ENCODE measurements around the gene SUSD2. TPM values are rescaled to one million over a fixed set of nuclear protein-coding genes. Genes with fewer than 3 reads are reported as not detected.

Gene SUSD2
- total RNA-seq, 4 donors from 2014 or later = 0.82 to 2.4 (median 2.0) TPM

DNA sequence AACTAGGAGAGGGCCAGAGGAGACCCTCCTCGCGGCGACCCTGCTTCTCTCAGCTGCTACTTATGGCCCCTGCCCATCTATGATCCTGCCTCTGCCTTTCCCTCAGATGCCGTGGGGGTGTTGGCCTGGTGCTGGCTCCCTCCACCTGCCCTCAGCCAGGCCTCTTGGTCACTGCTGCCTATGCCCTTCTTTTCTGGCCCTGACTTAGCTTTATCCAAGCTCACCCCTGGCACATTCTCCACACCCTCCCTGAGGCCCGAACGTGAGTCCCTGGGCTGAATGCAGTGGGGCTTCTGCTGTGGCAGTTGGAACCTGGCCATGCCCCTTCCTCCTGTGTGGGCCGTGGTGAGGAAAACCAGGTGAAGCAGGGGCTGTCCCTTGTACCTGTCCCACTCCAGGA lies 19.8 kb upstream of the SUSD2 start:
- TF ChIP-seq, protein P1, sequence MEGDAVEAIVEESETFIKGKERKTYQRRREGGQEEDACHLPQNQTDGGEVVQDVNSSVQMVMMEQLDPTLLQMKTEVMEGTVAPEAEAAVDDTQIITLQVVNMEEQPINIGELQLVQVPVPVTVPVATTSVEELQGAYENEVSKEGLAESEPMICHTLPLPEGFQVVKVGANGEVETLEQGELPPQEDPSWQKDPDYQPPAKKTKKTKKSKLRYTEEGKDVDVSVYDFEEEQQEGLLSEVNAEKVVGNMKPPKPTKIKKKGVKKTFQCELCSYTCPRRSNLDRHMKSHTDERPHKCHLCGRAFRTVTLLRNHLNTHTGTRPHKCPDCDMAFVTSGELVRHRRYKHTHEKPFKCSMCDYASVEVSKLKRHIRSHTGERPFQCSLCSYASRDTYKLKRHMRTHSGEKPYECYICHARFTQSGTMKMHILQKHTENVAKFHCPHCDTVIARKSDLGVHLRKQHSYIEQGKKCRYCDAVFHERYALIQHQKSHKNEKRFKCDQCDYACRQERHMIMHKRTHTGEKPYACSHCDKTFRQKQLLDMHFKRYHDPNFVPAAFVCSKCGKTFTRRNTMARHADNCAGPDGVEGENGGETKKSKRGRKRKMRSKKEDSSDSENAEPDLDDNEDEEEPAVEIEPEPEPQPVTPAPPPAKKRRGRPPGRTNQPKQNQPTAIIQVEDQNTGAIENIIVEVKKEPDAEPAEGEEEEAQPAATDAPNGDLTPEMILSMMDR (IDR thresholded peaks at IDR 0.05; ENCODE audit: low read depth) = no peak

DNA sequence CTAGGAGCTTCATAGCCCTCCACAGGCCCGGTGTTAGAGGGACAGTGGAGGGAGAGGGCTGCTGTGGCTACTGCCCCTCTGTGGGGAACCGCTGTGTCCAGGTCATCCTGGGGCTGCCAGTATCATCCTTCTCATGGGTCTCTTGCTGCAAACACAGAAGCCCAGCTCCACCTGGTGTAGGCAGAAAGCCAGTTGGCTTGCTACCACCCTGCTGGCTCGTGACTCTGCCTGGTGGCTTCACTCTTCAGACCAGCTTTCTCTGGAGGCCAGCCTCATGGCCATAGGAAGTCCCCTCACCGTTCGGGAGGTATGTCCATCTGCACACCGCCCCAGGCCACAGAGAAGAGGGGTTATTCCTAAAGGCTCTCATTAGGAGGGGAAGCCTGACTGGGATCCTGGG lies 19.4 kb upstream of the SUSD2 start:
- TF ChIP-seq, protein P1 (IDR thresholded peaks at IDR 0.05; ENCODE audit: low read depth) = no peak

DNA sequence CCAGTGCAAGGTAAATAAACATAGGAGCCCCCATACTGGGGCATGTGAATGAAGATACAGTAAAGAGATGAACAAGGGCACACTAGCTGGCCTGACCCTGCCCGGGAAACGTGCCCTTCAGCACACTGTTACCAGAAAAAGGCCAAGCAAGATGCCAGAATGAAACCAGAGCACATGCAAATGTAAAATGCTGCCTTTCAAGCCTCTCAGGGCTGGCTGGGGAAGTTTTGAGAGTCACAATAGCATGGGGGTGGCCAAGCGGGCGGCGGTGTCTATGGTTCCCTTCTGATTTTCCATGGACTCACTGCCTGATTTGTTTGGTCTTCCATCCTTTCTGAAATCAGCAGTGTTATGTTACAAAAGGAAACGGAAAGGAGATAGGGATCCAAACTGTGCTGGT lies 18.9 kb upstream of the SUSD2 start:
- TF ChIP-seq, protein P1 (IDR thresholded peaks at IDR 0.05; ENCODE audit: low read depth) = no peak

DNA sequence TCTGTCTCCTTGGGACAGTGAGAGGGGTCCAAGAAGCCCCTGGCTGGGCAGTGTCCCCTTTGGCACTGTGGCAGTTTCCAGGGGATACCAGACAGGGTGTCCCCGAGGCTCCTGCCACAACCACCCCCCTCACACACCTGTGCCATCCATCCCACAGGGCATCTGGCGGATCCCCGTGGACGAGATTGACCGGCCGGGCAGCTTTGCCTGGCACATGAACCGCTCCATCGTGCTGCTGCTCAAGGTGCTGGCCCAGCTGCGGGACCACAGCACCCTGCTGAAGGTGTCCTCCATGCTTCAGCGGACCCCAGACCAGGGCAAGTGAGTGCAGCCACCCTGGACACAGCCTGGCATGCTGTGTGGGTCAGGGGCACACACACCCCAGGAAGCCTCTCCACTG lies 17.0 kb upstream of the SUSD2 start:
- TF ChIP-seq, protein P1 (IDR thresholded peaks at IDR 0.05; ENCODE audit: low read depth) = no peak

DNA sequence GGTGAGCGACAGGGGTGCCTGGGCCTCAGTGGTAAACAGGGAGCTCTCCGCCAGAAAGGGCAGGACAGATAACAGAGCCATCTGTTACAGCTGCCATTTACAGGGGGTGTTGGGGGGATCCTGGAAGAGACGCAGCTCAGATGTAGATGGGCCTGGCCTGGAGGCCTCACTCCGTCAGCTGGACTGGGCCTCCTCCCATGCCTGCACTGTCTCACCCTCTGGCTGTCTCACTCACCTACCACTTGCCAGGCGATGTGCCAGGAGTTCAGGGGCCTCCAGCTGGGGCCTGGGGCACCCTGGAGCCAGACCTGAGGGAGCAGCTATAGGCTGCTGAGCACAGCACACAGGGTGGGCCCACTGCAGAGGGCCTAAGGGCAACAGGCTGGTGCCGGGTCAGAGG lies 16.3 kb upstream of the SUSD2 start:
- TF ChIP-seq, protein P1 (IDR thresholded peaks at IDR 0.05; ENCODE audit: low read depth) = no peak

DNA sequence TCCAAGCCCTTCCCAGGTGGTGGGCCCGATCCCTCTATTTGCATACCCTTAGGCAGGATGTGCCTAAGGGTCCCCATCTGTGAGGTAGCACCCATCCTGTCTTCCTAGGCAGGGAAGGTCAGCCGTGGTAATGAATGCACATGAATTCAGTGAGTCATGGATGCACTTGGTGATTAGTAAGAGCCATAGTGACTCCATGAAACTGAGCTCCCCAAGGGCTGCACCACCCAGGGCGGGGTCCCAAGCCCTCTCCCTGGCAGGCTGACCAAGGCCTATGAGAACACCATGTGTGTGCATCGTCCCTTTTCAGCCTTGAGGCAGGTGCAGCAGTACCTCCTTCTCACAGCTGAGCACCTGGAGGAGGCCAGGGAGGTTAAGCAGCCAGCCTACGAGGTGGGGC lies 15.6 kb upstream of the SUSD2 start:
- TF ChIP-seq, protein P1 (IDR thresholded peaks at IDR 0.05; ENCODE audit: low read depth) = no peak

DNA sequence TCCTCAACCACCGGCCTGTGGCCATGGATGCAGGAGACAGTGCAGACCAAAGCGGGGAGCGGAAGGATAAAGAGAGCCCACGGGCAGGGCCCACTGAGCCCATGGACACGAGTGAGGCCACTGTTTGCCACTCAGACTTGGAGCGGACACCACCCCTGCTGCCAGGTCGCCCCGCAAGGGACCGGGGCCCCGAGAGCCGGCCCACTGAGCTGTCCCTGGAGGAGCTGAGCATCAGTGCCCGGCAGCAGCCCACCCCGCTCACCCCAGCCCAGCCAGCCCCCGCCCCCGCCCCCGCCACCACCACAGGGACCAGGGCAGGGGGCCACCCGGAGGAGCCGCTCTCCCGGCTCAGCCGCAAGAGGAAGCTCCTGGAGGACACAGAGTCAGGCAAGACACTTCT lies 14.5 kb upstream of the SUSD2 start:
- TF ChIP-seq, protein P1 (IDR thresholded peaks at IDR 0.05; ENCODE audit: low read depth) = no peak
